ENCODE results near the gene VEGFC.

- TF ChIP-seq POLR2AphosphoS5 (IDR thresholded peaks at IDR 0.05; ENCODE audit: low read depth, low read length), result no peak
- TF ChIP-seq POLR2A (IDR thresholded peaks at IDR 0.05; ENCODE audit: low read depth, low read length), result no peak
- no peak for TF ChIP-seq TAF1 (IDR thresholded peaks at IDR 0.05; ENCODE audit: low read depth, low read length)
- no peak for TF ChIP-seq PAX5 (IDR thresholded peaks at IDR 0.05; ENCODE audit: insufficient read depth, low read length, severe bottlenecking)
- TF ChIP-seq SPI1 (IDR thresholded peaks at IDR 0.05; ENCODE audit: low read depth, low read length), result no peak
Observed at GRCh38 chr4:176636292-176636691, 156.4 kb downstream of the VEGFC start.

Measured in GM12891 (cell line).